BE2C (cell line): Measurements from ENCODE around the gene CLIC5.

ENCODE experiments used
- DNase-seq: peaks from one replicate; pipeline ENCODE4 v3.0.0-alpha.2; 2020
- H3K27me3 ChIP-seq: fragments of 250-450 bp; sonication (Bioruptor Pico); 2 replicates; pipeline ENCODE4 v1.5.1; 2020; ENCODE audit warnings: mild to moderate bottlenecking
- H3K36me3 ChIP-seq: fragments of 250-450 bp; sonication (Bioruptor Pico); 2 replicates; pipeline ENCODE4 v1.5.1; 2020; ENCODE audit warnings: mild to moderate bottlenecking
- H3K4me1 ChIP-seq: fragments of 250-450 bp; sonication (Bioruptor Pico); 2 replicates; pipeline ENCODE4 v1.5.1; 2020
- H3K4me3 ChIP-seq: 2 replicates; pipeline ENCODE4 v1.5.1; 2011; ENCODE audit warnings: low read depth, low read length
- H3K9me3 ChIP-seq: fragments of 250-450 bp; sonication (Bioruptor Pico); 2 replicates; pipeline ENCODE4 v1.5.1; 2020
- TF ChIP-seq, protein P1 (sequence below): IDR thresholded peaks from 2 replicates; pipeline ENCODE4 v1.5.1; 2012; ENCODE audit warnings: mild to moderate bottlenecking, low read depth, low read length

CLIC5 gene

GRCh38 chr6:46057792-46058191 is 42.1 kb upstream of the CLIC5 start:
- no peak overlapping the region for H3K4me3 ChIP-seq
- H3K9me3 ChIP-seq = no peaks in the 10 kb centered on the region
- DNase-seq = no peak
- no peaks in the 10 kb centered on the region for H3K4me1 ChIP-seq
- H3K27me3 ChIP-seq = no peaks in the 10 kb centered on the region
- TF ChIP-seq, protein P1, sequence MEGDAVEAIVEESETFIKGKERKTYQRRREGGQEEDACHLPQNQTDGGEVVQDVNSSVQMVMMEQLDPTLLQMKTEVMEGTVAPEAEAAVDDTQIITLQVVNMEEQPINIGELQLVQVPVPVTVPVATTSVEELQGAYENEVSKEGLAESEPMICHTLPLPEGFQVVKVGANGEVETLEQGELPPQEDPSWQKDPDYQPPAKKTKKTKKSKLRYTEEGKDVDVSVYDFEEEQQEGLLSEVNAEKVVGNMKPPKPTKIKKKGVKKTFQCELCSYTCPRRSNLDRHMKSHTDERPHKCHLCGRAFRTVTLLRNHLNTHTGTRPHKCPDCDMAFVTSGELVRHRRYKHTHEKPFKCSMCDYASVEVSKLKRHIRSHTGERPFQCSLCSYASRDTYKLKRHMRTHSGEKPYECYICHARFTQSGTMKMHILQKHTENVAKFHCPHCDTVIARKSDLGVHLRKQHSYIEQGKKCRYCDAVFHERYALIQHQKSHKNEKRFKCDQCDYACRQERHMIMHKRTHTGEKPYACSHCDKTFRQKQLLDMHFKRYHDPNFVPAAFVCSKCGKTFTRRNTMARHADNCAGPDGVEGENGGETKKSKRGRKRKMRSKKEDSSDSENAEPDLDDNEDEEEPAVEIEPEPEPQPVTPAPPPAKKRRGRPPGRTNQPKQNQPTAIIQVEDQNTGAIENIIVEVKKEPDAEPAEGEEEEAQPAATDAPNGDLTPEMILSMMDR = no peak
- H3K36me3 ChIP-seq = no peaks in the 10 kb centered on the region

DNA sequence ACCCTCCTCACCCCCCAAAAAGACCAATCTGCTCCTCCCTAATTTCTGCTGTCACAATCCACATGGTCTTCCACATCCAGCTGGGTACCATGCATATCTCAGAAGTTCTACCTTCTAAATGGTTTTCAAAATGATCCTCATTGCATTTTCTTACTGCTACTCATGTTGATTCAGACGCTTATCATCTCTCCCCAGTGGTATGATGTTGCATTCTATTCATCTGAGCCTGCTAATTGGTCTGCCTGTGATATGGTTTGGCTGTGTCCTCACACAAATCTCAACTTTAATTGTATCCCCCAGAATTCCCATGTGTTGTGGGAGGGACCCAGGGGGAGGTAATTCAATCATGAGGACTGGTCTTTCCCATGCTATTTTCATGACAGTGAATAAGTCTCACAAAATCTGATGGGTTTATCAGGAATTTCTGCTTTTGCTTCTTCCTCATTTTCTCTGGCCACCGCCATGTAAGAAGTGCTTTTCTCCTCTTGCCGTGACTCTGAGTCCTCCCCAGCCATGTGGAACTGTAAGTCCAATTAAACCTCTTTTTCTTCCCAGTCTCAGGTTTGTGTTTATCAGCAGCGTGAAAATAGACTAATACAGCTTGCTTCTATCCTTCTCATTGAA is 41.4 kb upstream of the CLIC5 start:
- Histone ChIP-seq H3K4me3 (no peak overlapping the region), H3K36me3 (no peaks in the 10 kb centered on the region), H3K4me1 (no peaks in the 10 kb centered on the region), H3K27me3 (no peaks in the 10 kb centered on the region), H3K9me3 (no peaks in the 10 kb centered on the region)
- TF ChIP-seq, protein P1 = no peak
- DNase-seq = no peak

DNA sequence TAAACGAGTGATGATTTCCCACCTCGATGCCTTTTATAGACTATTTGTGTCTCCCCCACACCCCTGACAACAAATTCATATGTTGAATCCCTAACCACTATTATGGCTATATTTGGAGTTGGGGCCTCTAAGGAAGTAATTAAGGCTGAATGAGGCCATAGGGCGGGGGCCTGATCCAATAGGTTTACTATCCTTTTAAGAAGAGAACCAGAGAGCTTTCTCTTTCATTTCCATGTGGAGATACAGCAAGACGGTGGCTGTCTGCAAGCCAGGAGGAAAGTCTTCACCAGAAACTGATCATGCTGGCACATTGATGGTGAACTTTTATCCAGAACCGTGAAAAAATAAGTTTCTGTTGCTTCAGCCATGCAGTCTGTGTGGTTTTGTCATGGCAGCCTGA is 38.9 kb upstream of the CLIC5 start:
- Histone ChIP-seq H3K27me3 (no peaks in the 10 kb centered on the region), H3K4me3 (no peak overlapping the region), H3K9me3 (no peaks in the 10 kb centered on the region), H3K36me3 (no peaks in the 10 kb centered on the region), H3K4me1 (no peaks in the 10 kb centered on the region)
- TF ChIP-seq, protein P1 = no peak
- no peak for DNase-seq

GRCh38 chr6:46053039-46053933 is 37.6 kb upstream of the CLIC5 start:
- Histone ChIP-seq H3K36me3 (no peaks in the 10 kb centered on the region), H3K4me3 (no peak overlapping the region), H3K9me3 (no peaks in the 10 kb centered on the region), H3K27me3 (no peaks in the 10 kb centered on the region), H3K4me1 (no peaks in the 10 kb centered on the region)
- no peak for DNase-seq
- TF ChIP-seq, protein P1 = no peak

GRCh38 chr6:46052479-46052878 is 36.8 kb upstream of the CLIC5 start:
- DNase-seq = no peak
- no peaks in the 10 kb centered on the region for H3K4me1 ChIP-seq
- no peaks in the 10 kb centered on the region for H3K9me3 ChIP-seq
- H3K36me3 ChIP-seq = no peaks in the 10 kb centered on the region
- no peaks in the 10 kb centered on the region for H3K27me3 ChIP-seq
- no peak overlapping the region for H3K4me3 ChIP-seq
- TF ChIP-seq, protein P1 = no peak

DNA sequence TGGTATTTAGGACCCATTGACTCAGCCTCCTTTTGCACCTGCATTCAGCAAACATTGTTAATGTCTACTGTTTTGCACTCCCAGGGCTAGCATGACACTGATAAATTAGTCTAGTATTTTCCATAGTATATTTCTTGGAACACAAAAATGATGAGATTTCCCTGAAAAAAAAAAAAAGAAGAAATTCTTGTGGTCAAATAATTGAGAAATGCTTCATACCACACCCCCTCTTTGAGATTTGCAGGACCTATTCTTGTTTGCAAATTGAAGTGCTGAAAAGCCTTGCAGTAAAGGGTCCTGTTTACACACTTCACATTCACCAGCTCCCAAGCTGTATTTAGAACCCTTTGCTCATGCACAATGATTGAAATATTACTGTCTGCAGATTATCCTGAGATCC is 36.3 kb upstream of the CLIC5 start:
- DNase-seq = no peak
- Histone ChIP-seq H3K4me3 (no peak overlapping the region), H3K27me3 (no peaks in the 10 kb centered on the region), H3K9me3 (no peaks in the 10 kb centered on the region), H3K36me3 (no peaks in the 10 kb centered on the region), H3K4me1 (no peaks in the 10 kb centered on the region)
- TF ChIP-seq, protein P1 = no peak
